Loucy (cell line): ENCODE results near the gene SLC22A16.

Source experiments
- H2AFZ ChIP-seq: fragments of 200-600 bp; sonication (generic); 2 replicates; pipeline ENCODE4 v1.6.0; 2016; ENCODE audit warnings: antibody characterized with exemption, mild to moderate bottlenecking, low read length, moderate library complexity
- H3F3A ChIP-seq: fragments of 200-600 bp; 2 replicates; pipeline ENCODE4 v1.6.0; 2016; ENCODE audit warnings: antibody characterized with exemption, low read depth, mild to moderate bottlenecking
- H3K27me3 ChIP-seq: fragments of 200-600 bp; sonication (generic); 2 replicates; pipeline ENCODE4 v1.6.1; 2014; ENCODE audit warnings: low read length, mild to moderate bottlenecking; ENCODE audit not compliant: insufficient read depth, poor library complexity, severe bottlenecking
- H3K36me3 ChIP-seq: fragments of 200-600 bp; sonication (generic); 2 replicates; pipeline ENCODE4 v1.6.1; 2016; ENCODE audit warnings: low read length; ENCODE audit not compliant: insufficient read depth
- H3K4me1 ChIP-seq: fragments of 200-600 bp; sonication (generic); 2 replicates; pipeline ENCODE4 v1.5.1; 2014; ENCODE audit warnings: low read length, mild to moderate bottlenecking; ENCODE audit not compliant: insufficient read depth, poor library complexity, severe bottlenecking
- H3K4me2 ChIP-seq: fragments of 200-600 bp; sonication (generic); 2 replicates; pipeline ENCODE4 v1.6.0; 2014; ENCODE audit warnings: antibody characterized with exemption, low read length, low read depth, mild to moderate bottlenecking; ENCODE audit not compliant: poor library complexity, severe bottlenecking
- H3K4me3 ChIP-seq: fragments of 200-600 bp; sonication (generic); 2 replicates; pipeline ENCODE4 v1.5.1; 2014; ENCODE audit warnings: low read length, mild to moderate bottlenecking, mixed read lengths; ENCODE audit not compliant: poor library complexity, severe bottlenecking
- H3K79me2 ChIP-seq: fragments of 200-600 bp; sonication (generic); 2 replicates; pipeline ENCODE4 v1.6.1; 2014; ENCODE audit warnings: low read length; ENCODE audit not compliant: insufficient read depth
- H3K9ac ChIP-seq: fragments of 200-600 bp; sonication (generic); 2 replicates; pipeline ENCODE4 v1.6.0; 2014; ENCODE audit warnings: mild to moderate bottlenecking, low read depth, low read length, moderate library complexity; ENCODE audit not compliant: poor library complexity, severe bottlenecking
- H3K9me2 ChIP-seq: fragments of 200-600 bp; sonication (generic); replicated peaks from 2 replicates; pipeline ENCODE4 v1.6.1; 2016; ENCODE audit warnings: low read depth, low read length, mixed read lengths
- H3K9me3 ChIP-seq: fragments of 200-600 bp; sonication (generic); 2 replicates; pipeline ENCODE4 v1.6.1; 2014; ENCODE audit warnings: mild to moderate bottlenecking, antibody characterized with exemption, low read length, low read depth; ENCODE audit not compliant: insufficient read depth
- H4K20me1 ChIP-seq: fragments of 200-600 bp; sonication (generic); 2 replicates; pipeline ENCODE4 v1.6.0; 2014; ENCODE audit warnings: antibody characterized with exemption, low read length, mild to moderate bottlenecking; ENCODE audit not compliant: insufficient read depth, poor library complexity, severe bottlenecking
- CTCF ChIP-seq: fragments of 200-600 bp; sonication (generic); conservative IDR thresholded peaks from 2 replicates; pipeline ENCODE4 v1.5.1; 2014; ENCODE audit warnings: mild to moderate bottlenecking, antibody characterized with exemption, low read length
- EZH2phosphoT487 ChIP-seq: fragments of 200-600 bp; IDR thresholded peaks from 2 replicates; pipeline ENCODE4 v1.6.1; 2018; ENCODE audit warnings: antibody characterized with exemption, mild to moderate bottlenecking, moderate library complexity, borderline replicate concordance

SLC22A16 gene

GRCh38 chr6:110472739-110473138 is 3.7 kb downstream of the SLC22A16 start:
- peaks cover 16% of the 10 kb centered on the region; the same call in 1 of the 2 replicates for H3K9me3 ChIP-seq
- no peaks in the 10 kb centered on the region for H3K79me2 ChIP-seq
- no peaks in the 10 kb centered on the region for H3K9me2 ChIP-seq
- H3K36me3 ChIP-seq: no peaks in the 10 kb centered on the region
- H3K9ac ChIP-seq: no peak overlapping the region
- H3K4me3 ChIP-seq: no peak overlapping the region
- H3F3A ChIP-seq: peaks cover 7% of the 10 kb centered on the region; the same call in 1 of the 2 replicates
- no peak overlapping the region for H2AFZ ChIP-seq
- H3K27me3 ChIP-seq: no peaks in the 10 kb centered on the region
- no peak for TF ChIP-seq CTCF
- TF ChIP-seq EZH2phosphoT487: no peak
- H4K20me1 ChIP-seq: no peaks in the 10 kb centered on the region
- H3K4me2 ChIP-seq: no peak overlapping the region
- H3K4me1 ChIP-seq: peaks cover 21% of the 10 kb centered on the region

- no peaks in the 10 kb centered on the region for H4K20me1 ChIP-seq
- peaks cover 7% of the 10 kb centered on the region; the same call in 1 of the 2 replicates for H3F3A ChIP-seq
- H3K9me3 ChIP-seq: peaks cover 16% of the 10 kb centered on the region; the same call in 1 of the 2 replicates
- no peaks in the 10 kb centered on the region for H3K27me3 ChIP-seq
- H2AFZ ChIP-seq: no peak overlapping the region
- H3K79me2 ChIP-seq: no peaks in the 10 kb centered on the region
- no peak overlapping the region for H3K9ac ChIP-seq
- no peak overlapping the region for H3K4me3 ChIP-seq
- no peak overlapping the region for H3K4me2 ChIP-seq
- H3K36me3 ChIP-seq: no peaks in the 10 kb centered on the region
- TF ChIP-seq CTCF (no peak), EZH2phosphoT487 (no peak)
- H3K9me2 ChIP-seq: no peaks in the 10 kb centered on the region
- H3K4me1 ChIP-seq: peaks cover 21% of the 10 kb centered on the region
These were observed 4.6 kb downstream of the SLC22A16 start for GRCh38 chr6:110471726-110472365.

- Histone ChIP-seq H2AFZ (no peak overlapping the region), H3K4me3 (no peak overlapping the region), H3K36me3 (no peaks in the 10 kb centered on the region), H3K9ac (no peak overlapping the region), H3F3A (no peaks in the 10 kb centered on the region), H3K27me3 (no peaks in the 10 kb centered on the region), H3K79me2 (no peaks in the 10 kb centered on the region), H3K9me3 (peaks cover 10% of the 10 kb centered on the region; the same call in 1 of the 2 replicates), H3K9me2 (no peaks in the 10 kb centered on the region), H3K4me2 (no peak overlapping the region), H4K20me1 (no peaks in the 10 kb centered on the region), H3K4me1 (no peaks in the 10 kb centered on the region)
- no peak; the same call in 1 of the 2 replicates for TF ChIP-seq CTCF
- TF ChIP-seq EZH2phosphoT487: no peak
These were observed 7.7 kb downstream of the SLC22A16 start for GRCh38 chr6:110468731-110469130.
